IMR-90 (cell line): ENCODE data around the gene KMT2C.

ENCODE experiments used
- BHLHE40 ChIP-seq: fragments of 150-350 bp; IDR thresholded peaks from 2 replicates; pipeline ENCODE4 v1.6.1; 2016; ENCODE audit warnings: mild to moderate bottlenecking, low read depth, low read length
- CEBPB ChIP-seq: IDR thresholded peaks from 2 replicates; pipeline ENCODE4 v1.6.1; 2012; ENCODE audit warnings: low read depth, low read length, improper control_type of control experiment
- CTCF ChIP-seq: conservative IDR thresholded peaks from 2 replicates; pipeline ENCODE4 v1.5.1; 2012; ENCODE audit warnings: mild to moderate bottlenecking, low read depth, low read length, improper control_type of control experiment
- ELK1 ChIP-seq: fragments of 150-350 bp; IDR thresholded peaks from 2 replicates; pipeline ENCODE4 v1.6.1; 2016; ENCODE audit warnings: low read depth, mild to moderate bottlenecking, low read length, moderate library complexity, borderline replicate concordance
- FOS ChIP-seq: fragments of 150-350 bp; IDR thresholded peaks from 2 replicates; pipeline ENCODE4 v1.6.1; 2016; ENCODE audit warnings: low read depth, low read length
- MAFK ChIP-seq: IDR thresholded peaks from 2 replicates; pipeline ENCODE4 v1.6.1; 2012; ENCODE audit warnings: low read depth, low read length, improper control_type of control experiment
- MAZ ChIP-seq: IDR thresholded peaks from 2 replicates; pipeline ENCODE4 v1.6.1; 2012; ENCODE audit warnings: low read depth, mild to moderate bottlenecking, low read length, improper control_type of control experiment, moderate library complexity, borderline replicate concordance
- MXI1 ChIP-seq: IDR thresholded peaks from 2 replicates; pipeline ENCODE4 v1.6.1; 2012; ENCODE audit warnings: low read depth, mild to moderate bottlenecking, low read length, moderate library complexity, borderline replicate concordance
- POLR2A ChIP-seq: IDR thresholded peaks from 2 replicates; pipeline ENCODE4 v1.6.1; 2012; ENCODE audit warnings: mild to moderate bottlenecking, low read depth, low read length
- RAD21 ChIP-seq: IDR thresholded peaks from 2 replicates; pipeline ENCODE4 v1.6.1; 2012; ENCODE audit warnings: low read length, improper control_type of control experiment
- RCOR1 ChIP-seq: IDR thresholded peaks from 2 replicates; pipeline ENCODE4 v1.6.1; 2012; ENCODE audit warnings: mild to moderate bottlenecking, low read length, improper control_type of control experiment; ENCODE audit not compliant: insufficient replicate concordance
- RFX5 ChIP-seq: IDR thresholded peaks from 2 replicates; pipeline ENCODE4 v1.8.0; 2012; ENCODE audit warnings: low read depth, mild to moderate bottlenecking, low read length, moderate library complexity
- SMC3 ChIP-seq: fragments of 150-350 bp; IDR thresholded peaks from 2 replicates; pipeline ENCODE4 v1.6.1; 2016; ENCODE audit warnings: low read depth, mild to moderate bottlenecking, antibody characterized with exemption, low read length, moderate library complexity
- USF2 ChIP-seq: fragments of 150-350 bp; IDR thresholded peaks from 2 replicates; pipeline ENCODE4 v1.6.1; 2017; ENCODE audit warnings: mild to moderate bottlenecking, antibody characterized with exemption, low read length, low read depth

GRCh38 chr7:152414779-152415178 is 21.0 kb downstream of the KMT2C start:
- TF ChIP-seq RAD21 (no peak), MXI1 (no peak), BHLHE40 (no peak), CTCF (no peak), RCOR1 (no peak), RFX5 (no peak), POLR2A (no peak), MAZ (no peak), SMC3 (no peak), CEBPB (no peak), ELK1 (no peak), MAFK (no peak), FOS (no peak), USF2 (no peak)
